ENCODE data around the gene PXT1. TPM values are rescaled to one million over a fixed set of nuclear protein-coding genes. Genes with fewer than 3 reads are reported as not detected.

Gene PXT1
- total and polyA plus RNA-seq, 9 of the 15 experiments (the other 6 are each of a cell fraction or from before 2014, with no cell fraction given), result 0.09 to 0.11 (median 0.10) TPM; not detected in 5

DNA sequence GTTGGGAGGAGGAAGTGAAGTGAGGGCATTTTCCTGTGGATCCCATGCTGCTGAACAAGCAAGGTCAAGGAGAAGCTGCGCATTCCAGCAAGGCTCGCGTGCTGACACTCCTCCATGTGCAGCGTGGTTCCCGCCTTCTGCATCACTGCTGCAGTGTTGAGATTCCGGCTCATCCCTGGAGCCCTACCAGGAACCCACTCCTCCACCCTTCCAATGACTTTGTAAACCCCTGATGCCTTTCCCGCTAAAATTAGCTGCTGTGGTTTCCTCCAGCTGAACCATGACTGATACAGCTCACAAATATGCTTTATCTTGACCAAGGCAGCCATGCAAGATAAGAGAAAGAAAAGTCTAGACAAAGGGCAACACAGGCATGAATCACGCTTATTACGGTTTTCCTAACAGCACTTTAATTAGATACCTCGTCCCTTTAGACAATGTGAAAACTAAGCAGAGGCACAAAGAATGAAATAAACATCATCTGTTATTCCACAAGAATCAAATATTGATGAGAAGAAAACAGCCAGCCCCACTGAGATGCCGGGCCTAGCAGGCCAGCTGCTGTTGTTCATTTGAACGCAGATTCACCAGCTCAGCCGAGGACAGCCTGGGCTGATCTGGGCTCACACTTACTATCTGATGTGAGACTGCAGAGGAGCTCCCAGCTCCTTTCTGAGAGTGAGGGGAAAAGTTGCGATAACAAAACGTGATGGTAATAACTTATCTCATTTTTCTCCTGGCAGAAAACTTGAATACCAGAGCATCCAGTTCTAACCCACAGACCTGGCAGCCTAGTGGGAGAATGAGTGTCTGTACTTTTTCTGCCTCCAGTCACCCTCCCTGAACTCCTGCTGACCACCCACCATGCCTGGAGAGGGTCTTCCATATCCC is 91.7 kb downstream of the PXT1 start (continued):
- TF ChIP-seq, protein P1, sequence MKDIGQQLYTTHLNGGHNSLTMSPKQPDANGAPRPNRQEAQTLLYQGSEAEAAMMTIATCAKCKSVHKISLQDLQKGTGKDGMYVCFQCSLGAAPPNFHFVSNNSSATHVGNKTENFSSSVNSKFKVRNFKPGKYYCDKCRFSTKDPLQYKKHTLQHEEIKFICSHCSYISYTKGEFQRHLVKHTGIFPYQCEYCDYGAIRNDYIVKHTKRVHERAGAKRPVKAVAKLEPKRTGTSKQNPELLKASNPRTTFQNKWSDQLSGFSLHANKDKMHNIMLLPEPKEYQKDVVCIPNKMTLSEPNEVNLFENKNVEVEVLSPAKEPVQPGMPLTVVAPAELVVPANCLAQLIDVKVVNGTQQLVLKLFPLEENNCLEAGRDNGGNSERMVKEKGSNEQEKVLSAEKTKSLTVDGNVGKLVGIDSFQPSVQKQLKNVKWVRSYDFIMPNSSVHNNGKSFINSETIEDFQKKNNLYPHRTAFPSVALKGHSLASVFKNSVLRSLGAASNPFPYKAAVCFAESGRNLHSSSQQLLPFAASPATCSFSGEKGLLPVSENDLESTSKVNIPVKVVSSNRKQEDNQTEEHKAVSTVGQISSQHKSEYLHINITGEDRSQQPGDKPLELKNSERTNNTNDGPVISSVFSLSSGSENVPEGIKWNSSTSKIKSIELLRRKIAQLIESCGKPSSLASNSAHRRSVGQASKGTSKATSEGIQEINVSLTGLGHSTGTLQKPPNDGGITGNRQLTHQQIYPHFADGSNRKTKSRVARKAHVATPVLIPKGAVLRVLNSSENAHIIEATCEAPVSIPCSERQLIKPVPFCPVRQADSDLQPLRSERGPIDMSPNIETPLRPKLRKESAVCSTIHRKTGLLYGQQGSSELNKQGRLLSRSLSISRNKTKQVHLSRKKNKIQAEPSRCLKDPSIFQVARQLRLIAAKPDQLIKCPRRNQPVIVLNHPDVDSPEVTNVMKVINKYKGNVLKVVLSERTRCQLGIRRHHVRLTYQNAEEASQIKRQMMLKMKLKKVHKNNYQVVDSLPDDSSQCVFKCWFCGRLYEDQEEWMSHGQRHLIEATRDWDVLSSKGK (CRISPR knock-in tag; IDR thresholded peaks at IDR 0.05), result no peak
- TF ChIP-seq ARHGAP35 (IDR thresholded peaks at IDR 0.05; ENCODE audit: partially characterized antibody) (no peak), SIN3B (IDR thresholded peaks at IDR 0.05; ENCODE audit: low read depth) (no peak), TCF7 (IDR thresholded peaks at IDR 0.05; ENCODE audit: borderline replicate concordance) (peak; percentile 64), TCF7L2 (IDR thresholded peaks at IDR 0.05; ENCODE audit: low read depth, low read length) (no peak), TAL1 (IDR thresholded peaks at IDR 0.05) (peak; percentile 89), ETV6 (IDR thresholded peaks at IDR 0.05; ENCODE audit: borderline replicate concordance in 1 of 2, low read depth in 2 of 2, low read length in 1 of 2) (peak in 1 of 2 experiments; percentile 45; a peak in 1 of 4 replicates), ETV6 (CRISPR knock-in tag; IDR thresholded peaks at IDR 0.05; ENCODE audit: borderline replicate concordance) (no peak), HDGF (IDR thresholded peaks at IDR 0.05) (no peak), SMARCB1 (IDR thresholded peaks at IDR 0.05; ENCODE audit: insufficient read length, low read depth) (no peak)
- TF ChIP-seq, protein P2, sequence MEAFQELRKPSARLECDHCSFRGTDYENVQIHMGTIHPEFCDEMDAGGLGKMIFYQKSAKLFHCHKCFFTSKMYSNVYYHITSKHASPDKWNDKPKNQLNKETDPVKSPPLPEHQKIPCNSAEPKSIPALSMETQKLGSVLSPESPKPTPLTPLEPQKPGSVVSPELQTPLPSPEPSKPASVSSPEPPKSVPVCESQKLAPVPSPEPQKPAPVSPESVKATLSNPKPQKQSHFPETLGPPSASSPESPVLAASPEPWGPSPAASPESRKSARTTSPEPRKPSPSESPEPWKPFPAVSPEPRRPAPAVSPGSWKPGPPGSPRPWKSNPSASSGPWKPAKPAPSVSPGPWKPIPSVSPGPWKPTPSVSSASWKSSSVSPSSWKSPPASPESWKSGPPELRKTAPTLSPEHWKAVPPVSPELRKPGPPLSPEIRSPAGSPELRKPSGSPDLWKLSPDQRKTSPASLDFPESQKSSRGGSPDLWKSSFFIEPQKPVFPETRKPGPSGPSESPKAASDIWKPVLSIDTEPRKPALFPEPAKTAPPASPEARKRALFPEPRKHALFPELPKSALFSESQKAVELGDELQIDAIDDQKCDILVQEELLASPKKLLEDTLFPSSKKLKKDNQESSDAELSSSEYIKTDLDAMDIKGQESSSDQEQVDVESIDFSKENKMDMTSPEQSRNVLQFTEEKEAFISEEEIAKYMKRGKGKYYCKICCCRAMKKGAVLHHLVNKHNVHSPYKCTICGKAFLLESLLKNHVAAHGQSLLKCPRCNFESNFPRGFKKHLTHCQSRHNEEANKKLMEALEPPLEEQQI (IDR thresholded peaks at IDR 0.05), result peak; percentile 75
- TF ChIP-seq, protein P3, sequence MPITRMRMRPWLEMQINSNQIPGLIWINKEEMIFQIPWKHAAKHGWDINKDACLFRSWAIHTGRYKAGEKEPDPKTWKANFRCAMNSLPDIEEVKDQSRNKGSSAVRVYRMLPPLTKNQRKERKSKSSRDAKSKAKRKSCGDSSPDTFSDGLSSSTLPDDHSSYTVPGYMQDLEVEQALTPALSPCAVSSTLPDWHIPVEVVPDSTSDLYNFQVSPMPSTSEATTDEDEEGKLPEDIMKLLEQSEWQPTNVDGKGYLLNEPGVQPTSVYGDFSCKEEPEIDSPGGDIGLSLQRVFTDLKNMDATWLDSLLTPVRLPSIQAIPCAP (CRISPR knock-in tag; IDR thresholded peaks at IDR 0.05; ENCODE audit: borderline replicate concordance), result no peak
- TF ChIP-seq, protein P4, sequence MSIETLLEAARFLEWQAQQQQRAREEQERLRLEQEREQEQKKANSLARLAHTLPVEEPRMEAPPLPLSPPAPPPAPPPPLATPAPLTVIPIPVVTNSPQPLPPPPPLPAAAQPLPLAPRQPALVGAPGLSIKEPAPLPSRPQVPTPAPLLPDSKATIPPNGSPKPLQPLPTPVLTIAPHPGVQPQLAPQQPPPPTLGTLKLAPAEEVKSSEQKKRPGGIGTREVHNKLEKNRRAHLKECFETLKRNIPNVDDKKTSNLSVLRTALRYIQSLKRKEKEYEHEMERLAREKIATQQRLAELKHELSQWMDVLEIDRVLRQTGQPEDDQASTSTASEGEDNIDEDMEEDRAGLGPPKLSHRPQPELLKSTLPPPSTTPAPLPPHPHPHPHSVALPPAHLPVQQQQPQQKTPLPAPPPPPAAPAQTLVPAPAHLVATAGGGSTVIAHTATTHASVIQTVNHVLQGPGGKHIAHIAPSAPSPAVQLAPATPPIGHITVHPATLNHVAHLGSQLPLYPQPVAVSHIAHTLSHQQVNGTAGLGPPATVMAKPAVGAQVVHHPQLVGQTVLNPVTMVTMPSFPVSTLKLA (conservative IDR thresholded peaks at IDR 0.05), result peak; percentile 59 to 77
- TF ChIP-seq, protein P5, sequence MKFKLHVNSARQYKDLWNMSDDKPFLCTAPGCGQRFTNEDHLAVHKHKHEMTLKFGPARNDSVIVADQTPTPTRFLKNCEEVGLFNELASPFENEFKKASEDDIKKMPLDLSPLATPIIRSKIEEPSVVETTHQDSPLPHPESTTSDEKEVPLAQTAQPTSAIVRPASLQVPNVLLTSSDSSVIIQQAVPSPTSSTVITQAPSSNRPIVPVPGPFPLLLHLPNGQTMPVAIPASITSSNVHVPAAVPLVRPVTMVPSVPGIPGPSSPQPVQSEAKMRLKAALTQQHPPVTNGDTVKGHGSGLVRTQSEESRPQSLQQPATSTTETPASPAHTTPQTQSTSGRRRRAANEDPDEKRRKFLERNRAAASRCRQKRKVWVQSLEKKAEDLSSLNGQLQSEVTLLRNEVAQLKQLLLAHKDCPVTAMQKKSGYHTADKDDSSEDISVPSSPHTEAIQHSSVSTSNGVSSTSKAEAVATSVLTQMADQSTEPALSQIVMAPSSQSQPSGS (CRISPR knock-in tag; IDR thresholded peaks at IDR 0.05), result no peak
- TF ChIP-seq, protein P6, sequence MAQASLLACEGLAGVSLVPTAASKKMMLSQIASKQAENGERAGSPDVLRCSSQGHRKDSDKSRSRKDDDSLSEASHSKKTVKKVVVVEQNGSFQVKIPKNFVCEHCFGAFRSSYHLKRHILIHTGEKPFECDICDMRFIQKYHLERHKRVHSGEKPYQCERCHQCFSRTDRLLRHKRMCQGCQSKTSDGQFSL (CRISPR knock-in tag; IDR thresholded peaks at IDR 0.05), result no peak
- TF ChIP-seq, protein P6 (tag; IDR thresholded peaks at IDR 0.05), result no peak
